Fibroblast of gingiva (primary cell): Measurements from ENCODE around the gene PVALEF.
A peak's percentile ranks its signal among the peaks of the same experiment; 100 is the strongest.

Experiments used
- DNase-seq: peaks from one replicate; pipeline ENCODE4 v3.0.0-alpha.2; 2011; ENCODE audit warnings: low read depth

PVALEF gene

GRCh38 chr17:81165246-81166032 is at the start of gene PVALEF:
TSS of gene PVALEF (plus strand) at chr17:81165507. CDS start at chr17:81181227, 15,720 bp downstream.
- DNase-seq: no peak

- no peak for DNase-seq
These were observed 49.4 kb upstream of the PVALEF start for GRCh38 chr17:81115749-81116464.

GRCh38 chr17:81116704-81117103 is 48.6 kb upstream of the PVALEF start:
- DNase-seq: no peak

- DNase-seq: no peak
These were observed 47.6 kb upstream of the PVALEF start for GRCh38 chr17:81117672-81118198.

- DNase-seq: no peak
These were observed 46.7 kb upstream of the PVALEF start for GRCh38 chr17:81118308-81119221.

- peak; percentile 92 for DNase-seq
These were observed 45.8 kb upstream of the PVALEF start for GRCh38 chr17:81119223-81120148.

- DNase-seq: no peak
These were observed 45.2 kb upstream of the PVALEF start for GRCh38 chr17:81120149-81120484.

- DNase-seq: no peak
These were observed 44.3 kb upstream of the PVALEF start for GRCh38 chr17:81120695-81121621.

- DNase-seq: no peak
These were observed 43.2 kb upstream of the PVALEF start for GRCh38 chr17:81121841-81122733.

- no peak for DNase-seq
These were observed 42.0 kb upstream of the PVALEF start for GRCh38 chr17:81123052-81124048.

- DNase-seq: no peak
These were observed 40.9 kb upstream of the PVALEF start for GRCh38 chr17:81124377-81124776.

GRCh38 chr17:81125573-81126081 is 39.7 kb upstream of the PVALEF start:
- no peak for DNase-seq

- no peak for DNase-seq
These were observed 38.8 kb upstream of the PVALEF start for GRCh38 chr17:81126281-81127132.

GRCh38 chr17:81127133-81127455 is 38.2 kb upstream of the PVALEF start:
- no peak for DNase-seq

GRCh38 chr17:81127526-81128177 is 37.7 kb upstream of the PVALEF start:
- DNase-seq: no peak

- no peak for DNase-seq
These were observed 37.0 kb upstream of the PVALEF start for GRCh38 chr17:81128338-81128737.
